22Rv1 (cell line): Measurements from ENCODE around the gene ANK3.

Experiments
- H3K27ac ChIP-seq: fragments of 450-650 bp; 2 replicates; pipeline ENCODE4 v1.5.1; 2017
- CTCF ChIP-seq: fragments of 450-650 bp; IDR thresholded peaks from 2 replicates; pipeline ENCODE4 v1.5.1; 2017; ENCODE audit warnings: mild to moderate bottlenecking
- ZFX ChIP-seq: fragments of 450-650 bp; IDR thresholded peaks from 2 replicates; pipeline ENCODE4 v1.6.1; 2017; ENCODE audit warnings: antibody characterized with exemption, borderline replicate concordance

ANK3 gene

GRCh38 chr10:60148266-60148840 lies 241.3 kb downstream of the ANK3 start:
- peak overlapping the region; percentile 59 for H3K27ac ChIP-seq
- no peak for TF ChIP-seq CTCF
- no peak for TF ChIP-seq ZFX

GRCh38 chr10:60147576-60148265 lies 242.0 kb downstream of the ANK3 start:
- TF ChIP-seq CTCF = no peak
- TF ChIP-seq ZFX = no peak
- H3K27ac ChIP-seq = peak overlapping the region; percentile 59

GRCh38 chr10:60147025-60147424 lies 242.7 kb downstream of the ANK3 start:
- TF ChIP-seq CTCF (no peak), ZFX (no peak)
- H3K27ac ChIP-seq = no peak overlapping the region

- H3K27ac ChIP-seq = no peak overlapping the region
- TF ChIP-seq CTCF = no peak
- TF ChIP-seq ZFX = no peak
Observed at GRCh38 chr10:60144099-60144498, 245.6 kb downstream of the ANK3 start.

GRCh38 chr10:60142736-60143135 lies 246.9 kb downstream of the ANK3 start:
- TF ChIP-seq ZFX = no peak
- no peak for TF ChIP-seq CTCF
- H3K27ac ChIP-seq = peak overlapping the region; percentile 92; the same call in 1 of the 2 replicates

GRCh38 chr10:60141896-60142559 lies 247.6 kb downstream of the ANK3 start:
- TF ChIP-seq CTCF (peak; percentile 33), ZFX (no peak)
- peak overlapping the region; percentile 92 for H3K27ac ChIP-seq
